ENCODE data around the gene GLYR1. TPM values are rescaled to one million over a fixed set of nuclear protein-coding genes. Genes with fewer than 3 reads are reported as not detected.

Gene GLYR1
- total and polyA plus RNA-seq, 2 donors (not counting 3 experiments of a cell fraction or from before 2014, with no cell fraction given) = 47.9 to 107 TPM

DNA sequence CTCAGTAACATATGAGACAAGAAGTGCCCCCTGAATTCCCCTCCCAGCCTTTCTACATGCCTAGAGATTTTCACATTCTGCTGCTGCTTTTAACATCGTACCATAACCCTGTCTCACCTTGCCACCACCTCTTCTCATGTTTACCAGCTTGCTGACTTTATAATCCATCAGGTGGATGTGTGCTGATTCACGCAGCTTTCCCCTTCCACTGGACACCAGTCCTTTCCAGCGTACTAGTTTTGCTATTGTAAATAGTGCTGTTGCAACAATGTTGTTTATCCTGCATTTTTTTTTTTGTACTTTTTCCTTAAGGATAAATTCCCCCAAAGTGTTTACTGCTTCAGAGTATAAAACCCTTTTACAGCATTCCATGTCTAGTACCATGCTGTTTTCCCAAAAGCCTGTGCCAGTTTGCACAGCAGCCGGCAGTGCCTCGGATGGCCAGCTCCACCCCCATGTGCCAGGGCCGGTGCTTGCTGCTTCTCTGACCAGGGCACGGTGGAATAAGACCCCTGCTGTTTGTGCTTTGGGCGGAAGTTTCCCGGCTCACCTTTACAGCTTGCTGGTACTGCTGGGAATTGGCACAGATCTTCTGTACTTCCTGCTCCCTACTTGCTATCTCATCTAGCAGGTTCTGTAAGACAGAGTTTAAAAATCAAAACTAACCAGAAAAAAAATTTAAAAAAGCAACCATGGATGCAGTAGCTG lies 41.5 kb upstream of the GLYR1 start:
- CTCF ChIA-PET = interaction anchor here (0.8 to 2.1 kb wide), 2 partner anchors 11 to 68 kb away, joined by 3 to 10 read pairs; no protein-coding TSS in a partner anchor
- Histone ChIP-seq H3K9ac (replicated peaks; ENCODE audit: extremely low read depth, insufficient read depth, low read length) (no peak overlapping the region), H2AFZ (ENCODE audit: low read depth, low read length) (no peak overlapping the region), H3K27ac (ENCODE audit: insufficient read depth, low read depth, low read length) (no peak overlapping the region), H3K4me2 (ENCODE audit: insufficient read depth, low read length) (no peak overlapping the region), H3K79me2 (ENCODE audit: control insufficient read depth, insufficient read depth, low read length) (no peaks in the 10 kb centered on the region), H3K9me3 (replicated peaks; ENCODE audit: control insufficient read depth, insufficient read depth, low read length) (no peaks in the 10 kb centered on the region), H3K9me1 (replicated peaks; ENCODE audit: control insufficient read depth, extremely low read depth, insufficient read depth, low read length) (no peaks in the 10 kb centered on the region), H3K4me3 (replicated peaks in 1 of 3; ENCODE audit: insufficient read depth in 1 of 3, low read depth in 1 of 3, low read length in 3 of 3) (no peak overlapping the region), H4K20me1 (replicated peaks; ENCODE audit: control insufficient read depth, extremely low read depth, insufficient read depth, low read length) (no peaks in the 10 kb centered on the region), H3K27me3 (ENCODE audit: control insufficient read depth in 2 of 2, insufficient read depth in 2 of 2, low read length in 2 of 2) (no peaks in the 10 kb centered on the region), H3K36me3 (ENCODE audit: control insufficient read depth in 2 of 2, extremely low read depth in 1 of 2, insufficient read depth in 2 of 2, low read length in 2 of 2) (peaks cover under 1 to 28% of the 10 kb centered on the region in 2 experiments), H3K4me1 (ENCODE audit: control insufficient read depth, extremely low read depth, insufficient read depth, low read length) (no peaks in the 10 kb centered on the region)
- DNase-seq (ENCODE audit: low read depth, low spot score) = no peak
- POLR2A ChIA-PET = no interaction called here
- TF ChIP-seq EZH2 (IDR thresholded peaks at IDR 0.05; ENCODE audit: borderline replicate concordance, low read depth, low read length, severe bottlenecking) = no peak
- no peak for TF ChIP-seq POLR2AphosphoS5 (IDR thresholded peaks at IDR 0.05; ENCODE audit: insufficient read depth, low read depth, low read length)
- TF ChIP-seq, protein P1, sequence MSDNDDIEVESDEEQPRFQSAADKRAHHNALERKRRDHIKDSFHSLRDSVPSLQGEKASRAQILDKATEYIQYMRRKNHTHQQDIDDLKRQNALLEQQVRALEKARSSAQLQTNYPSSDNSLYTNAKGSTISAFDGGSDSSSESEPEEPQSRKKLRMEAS (IDR thresholded peaks at IDR 0.05; ENCODE audit: insufficient read depth, insufficient read length) = no peak
- no peak for TF ChIP-seq JUN (IDR thresholded peaks at IDR 0.05; ENCODE audit: borderline replicate concordance, insufficient read depth, insufficient read length, low read depth)
- TF ChIP-seq POLR2A (IDR thresholded peaks at IDR 0.05; ENCODE audit: low read depth, low read length) = no peak
- no peak for TF ChIP-seq MYC (IDR thresholded peaks at IDR 0.05; ENCODE audit: low read depth, low read length)
- TF ChIP-seq FOS (IDR thresholded peaks at IDR 0.05; ENCODE audit: borderline replicate concordance, insufficient read depth, low read length) = no peak
- TF ChIP-seq, protein P2, sequence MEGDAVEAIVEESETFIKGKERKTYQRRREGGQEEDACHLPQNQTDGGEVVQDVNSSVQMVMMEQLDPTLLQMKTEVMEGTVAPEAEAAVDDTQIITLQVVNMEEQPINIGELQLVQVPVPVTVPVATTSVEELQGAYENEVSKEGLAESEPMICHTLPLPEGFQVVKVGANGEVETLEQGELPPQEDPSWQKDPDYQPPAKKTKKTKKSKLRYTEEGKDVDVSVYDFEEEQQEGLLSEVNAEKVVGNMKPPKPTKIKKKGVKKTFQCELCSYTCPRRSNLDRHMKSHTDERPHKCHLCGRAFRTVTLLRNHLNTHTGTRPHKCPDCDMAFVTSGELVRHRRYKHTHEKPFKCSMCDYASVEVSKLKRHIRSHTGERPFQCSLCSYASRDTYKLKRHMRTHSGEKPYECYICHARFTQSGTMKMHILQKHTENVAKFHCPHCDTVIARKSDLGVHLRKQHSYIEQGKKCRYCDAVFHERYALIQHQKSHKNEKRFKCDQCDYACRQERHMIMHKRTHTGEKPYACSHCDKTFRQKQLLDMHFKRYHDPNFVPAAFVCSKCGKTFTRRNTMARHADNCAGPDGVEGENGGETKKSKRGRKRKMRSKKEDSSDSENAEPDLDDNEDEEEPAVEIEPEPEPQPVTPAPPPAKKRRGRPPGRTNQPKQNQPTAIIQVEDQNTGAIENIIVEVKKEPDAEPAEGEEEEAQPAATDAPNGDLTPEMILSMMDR (IDR thresholded peaks at IDR 0.05; ENCODE audit: extremely low read depth in 1 of 2, insufficient read depth in 1 of 2, low read depth in 1 of 2, low read length in 2 of 2) = no peak
- intact Hi-C loops (cut with micrococcal nuclease) = no loop called here
- FAIRE-seq = no peak
- no TSS peak for BruUV-seq (replicated peaks)
- dilution Hi-C loops (cut with MboI; ENCODE audit: extremely low pct_ligation_motif_present, low sequenced_read_pairs) = no loop called here

Measured in endothelial cell of umbilical vein (primary cell).